Ishikawa (cell line): ENCODE measurements around the gene ADGRE2.

ENCODE experiments used
- CEBPB ChIP-seq: IDR thresholded peaks from 2 replicates; pipeline ENCODE4 v1.6.1; 2012
- CREB1 ChIP-seq: IDR thresholded peaks from 2 replicates; pipeline ENCODE4 v1.6.1; 2012; ENCODE audit warnings: low read depth
- EGR1 ChIP-seq: IDR thresholded peaks from 2 replicates; pipeline ENCODE4 v1.6.1; 2012
- EP300 ChIP-seq: IDR thresholded peaks from 2 replicates; pipeline ENCODE4 v1.6.1; 2012; ENCODE audit warnings: borderline replicate concordance
- FOXM1 ChIP-seq: IDR thresholded peaks from 2 replicates; pipeline ENCODE4 v1.6.1; 2012; ENCODE audit warnings: low read depth, borderline replicate concordance
- MAX ChIP-seq: IDR thresholded peaks from 2 replicates; pipeline ENCODE4 v1.6.1; 2012
- NFIC ChIP-seq: IDR thresholded peaks from 2 replicates; pipeline ENCODE4 v1.6.1; 2012
- RAD21 ChIP-seq: IDR thresholded peaks from 2 replicates; pipeline ENCODE4 v1.6.1; 2012; ENCODE audit warnings: low read depth
- REST ChIP-seq: IDR thresholded peaks from 2 replicates; pipeline ENCODE4 v1.6.1; 2012; ENCODE audit warnings: low read depth, mild to moderate bottlenecking
- TAF1 ChIP-seq: IDR thresholded peaks from 2 replicates; pipeline ENCODE4 v1.6.1; 2012; ENCODE audit warnings: low read depth, mild to moderate bottlenecking
- TCF12 ChIP-seq: IDR thresholded peaks from 2 replicates; pipeline ENCODE4 v1.6.1; 2012; ENCODE audit warnings: low read depth
- TEAD4 ChIP-seq: IDR thresholded peaks from 2 replicates; pipeline ENCODE4 v1.6.1; 2012
- USF1 ChIP-seq: IDR thresholded peaks from 2 replicates; pipeline ENCODE4 v1.6.1; 2012
- YY1 ChIP-seq: IDR thresholded peaks from 2 replicates; pipeline ENCODE4 v1.6.1; 2012; ENCODE audit warnings: low read depth
- ZBTB7A ChIP-seq: IDR thresholded peaks from 2 replicates; pipeline ENCODE4 v1.6.1; 2012; ENCODE audit warnings: low read depth

Gene ADGRE2

GRCh38 chr19:14762111-14762510, 16.2 kb downstream of the ADGRE2 start:
- TF ChIP-seq ZBTB7A (no peak), REST (no peak), TEAD4 (no peak), CEBPB (no peak), TAF1 (no peak), MAX (no peak), RAD21 (no peak), YY1 (no peak), FOXM1 (no peak), TCF12 (no peak), EP300 (no peak), EGR1 (no peak), CREB1 (no peak), NFIC (no peak), USF1 (no peak)

GRCh38 chr19:14761607-14762006, 16.8 kb downstream of the ADGRE2 start:
- TF ChIP-seq NFIC (no peak), CREB1 (no peak), EP300 (no peak), TAF1 (no peak), USF1 (no peak), REST (no peak), FOXM1 (no peak), MAX (no peak), RAD21 (no peak), EGR1 (no peak), CEBPB (no peak), YY1 (no peak), TEAD4 (no peak), ZBTB7A (no peak)

GRCh38 chr19:14758816-14759215, 19.5 kb downstream of the ADGRE2 start:
- TF ChIP-seq TAF1 (no peak), RAD21 (no peak)

GRCh38 chr19:14748601-14749000, 29.8 kb downstream of the ADGRE2 start:
- TF ChIP-seq EP300 (no peak), YY1 (no peak), TAF1 (no peak), NFIC (no peak), RAD21 (no peak), ZBTB7A (no peak), TEAD4 (no peak), CREB1 (no peak), TCF12 (no peak), REST (no peak), CEBPB (no peak)

GRCh38 chr19:14746886-14747285, 31.5 kb downstream of the ADGRE2 start:
- no peak for TF ChIP-seq FOXM1
- no peak for TF ChIP-seq EGR1
- TF ChIP-seq REST: no peak
- TF ChIP-seq TCF12: no peak
- TF ChIP-seq TEAD4: no peak
- no peak for TF ChIP-seq CEBPB
- TF ChIP-seq ZBTB7A: no peak
- TF ChIP-seq TAF1: no peak
- no peak for TF ChIP-seq EP300
- TF ChIP-seq MAX: no peak
- TF ChIP-seq YY1: no peak
- no peak for TF ChIP-seq CREB1
- no peak for TF ChIP-seq RAD21
- no peak for TF ChIP-seq USF1
- TF ChIP-seq NFIC: no peak
